ENCODE data around the gene POTEG.
"Not testable (repeated sequence)": the region's sequence is repeated elsewhere in the genome, so short reads cannot be mapped to it uniquely, and the experiment has no call there.

DNA sequence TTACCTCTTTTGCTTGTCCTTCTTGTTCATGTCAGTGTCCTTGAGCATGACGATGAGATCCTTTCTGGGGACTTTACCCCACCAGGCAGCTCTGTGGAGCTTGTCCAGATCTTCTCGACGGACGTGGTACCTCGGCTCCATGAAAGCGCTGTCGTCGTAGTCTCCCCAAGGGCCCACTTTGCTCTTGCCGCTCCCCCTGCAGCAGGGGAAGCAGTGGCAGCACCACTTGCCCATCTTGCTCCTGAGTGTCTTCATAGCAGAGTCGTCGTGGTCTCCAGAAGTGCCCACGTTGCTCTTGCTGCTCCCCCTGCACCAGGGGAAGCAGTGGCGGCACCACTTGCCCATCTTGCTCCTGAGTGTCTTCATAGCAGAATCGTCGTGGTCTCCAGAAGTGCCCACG lies 376 bp downstream of the POTEG start:
- TF ChIP-seq ZNF311 (tag by site-specific recombination; IDR thresholded peaks at IDR 0.05; ENCODE audit: borderline replicate concordance); ZNF274 (IDR thresholded peaks at IDR 0.05; ENCODE audit: low read length); ZNF274 (tag by site-specific recombination; IDR thresholded peaks at IDR 0.05; ENCODE audit: borderline replicate concordance); ZNF423 (tag by site-specific recombination; IDR thresholded peaks at IDR 0.05); ZBTB49 (tag by site-specific recombination; IDR thresholded peaks at IDR 0.05; ENCODE audit: low read depth); KLF9 (tag by site-specific recombination; IDR thresholded peaks at IDR 0.05; ENCODE audit: low read depth); PRDM10 (tag by site-specific recombination; IDR thresholded peaks at IDR 0.05): not testable (repeated sequence)
- TF ChIP-seq, protein P1, sequence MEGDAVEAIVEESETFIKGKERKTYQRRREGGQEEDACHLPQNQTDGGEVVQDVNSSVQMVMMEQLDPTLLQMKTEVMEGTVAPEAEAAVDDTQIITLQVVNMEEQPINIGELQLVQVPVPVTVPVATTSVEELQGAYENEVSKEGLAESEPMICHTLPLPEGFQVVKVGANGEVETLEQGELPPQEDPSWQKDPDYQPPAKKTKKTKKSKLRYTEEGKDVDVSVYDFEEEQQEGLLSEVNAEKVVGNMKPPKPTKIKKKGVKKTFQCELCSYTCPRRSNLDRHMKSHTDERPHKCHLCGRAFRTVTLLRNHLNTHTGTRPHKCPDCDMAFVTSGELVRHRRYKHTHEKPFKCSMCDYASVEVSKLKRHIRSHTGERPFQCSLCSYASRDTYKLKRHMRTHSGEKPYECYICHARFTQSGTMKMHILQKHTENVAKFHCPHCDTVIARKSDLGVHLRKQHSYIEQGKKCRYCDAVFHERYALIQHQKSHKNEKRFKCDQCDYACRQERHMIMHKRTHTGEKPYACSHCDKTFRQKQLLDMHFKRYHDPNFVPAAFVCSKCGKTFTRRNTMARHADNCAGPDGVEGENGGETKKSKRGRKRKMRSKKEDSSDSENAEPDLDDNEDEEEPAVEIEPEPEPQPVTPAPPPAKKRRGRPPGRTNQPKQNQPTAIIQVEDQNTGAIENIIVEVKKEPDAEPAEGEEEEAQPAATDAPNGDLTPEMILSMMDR (tag by site-specific recombination; IDR thresholded peaks at IDR 0.05), result not testable (repeated sequence)
- TF ChIP-seq, protein P2, sequence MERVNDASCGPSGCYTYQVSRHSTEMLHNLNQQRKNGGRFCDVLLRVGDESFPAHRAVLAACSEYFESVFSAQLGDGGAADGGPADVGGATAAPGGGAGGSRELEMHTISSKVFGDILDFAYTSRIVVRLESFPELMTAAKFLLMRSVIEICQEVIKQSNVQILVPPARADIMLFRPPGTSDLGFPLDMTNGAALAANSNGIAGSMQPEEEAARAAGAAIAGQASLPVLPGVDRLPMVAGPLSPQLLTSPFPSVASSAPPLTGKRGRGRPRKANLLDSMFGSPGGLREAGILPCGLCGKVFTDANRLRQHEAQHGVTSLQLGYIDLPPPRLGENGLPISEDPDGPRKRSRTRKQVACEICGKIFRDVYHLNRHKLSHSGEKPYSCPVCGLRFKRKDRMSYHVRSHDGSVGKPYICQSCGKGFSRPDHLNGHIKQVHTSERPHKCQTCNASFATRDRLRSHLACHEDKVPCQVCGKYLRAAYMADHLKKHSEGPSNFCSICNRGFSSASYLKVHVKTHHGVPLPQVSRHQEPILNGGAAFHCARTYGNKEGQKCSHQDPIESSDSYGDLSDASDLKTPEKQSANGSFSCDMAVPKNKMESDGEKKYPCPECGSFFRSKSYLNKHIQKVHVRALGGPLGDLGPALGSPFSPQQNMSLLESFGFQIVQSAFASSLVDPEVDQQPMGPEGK (tag by site-specific recombination; IDR thresholded peaks at IDR 0.05), result not testable (repeated sequence)

Data from HEK293 (cell line).